GM13976 (cell line): ENCODE results near the gene POLE.

Experiments used
- DNase-seq: peaks from one replicate; pipeline ENCODE4 v3.0.0; 2012; ENCODE audit warnings: low spot score
- in situ Hi-C: fragments of 300-500 bp; cut with MboI; formaldehyde crosslinking; loops from one replicate; pipeline ENCODE4 v1.12.0; 2022; ENCODE audit warnings: low sequenced_read_pairs, mixed read lengths, inconsistent platforms; ENCODE audit not compliant: unreplicated experiment
- TF ChIP-seq, protein P1 (sequence below): IDR thresholded peaks from 2 replicates; pipeline ENCODE4 v1.5.1; 2012; ENCODE audit warnings: borderline replicate concordance, mild to moderate bottlenecking; ENCODE audit not compliant: insufficient read depth; ENCODE audit errors: extremely low read depth, missing control alignments, control extremely low read depth

POLE gene

DNA sequence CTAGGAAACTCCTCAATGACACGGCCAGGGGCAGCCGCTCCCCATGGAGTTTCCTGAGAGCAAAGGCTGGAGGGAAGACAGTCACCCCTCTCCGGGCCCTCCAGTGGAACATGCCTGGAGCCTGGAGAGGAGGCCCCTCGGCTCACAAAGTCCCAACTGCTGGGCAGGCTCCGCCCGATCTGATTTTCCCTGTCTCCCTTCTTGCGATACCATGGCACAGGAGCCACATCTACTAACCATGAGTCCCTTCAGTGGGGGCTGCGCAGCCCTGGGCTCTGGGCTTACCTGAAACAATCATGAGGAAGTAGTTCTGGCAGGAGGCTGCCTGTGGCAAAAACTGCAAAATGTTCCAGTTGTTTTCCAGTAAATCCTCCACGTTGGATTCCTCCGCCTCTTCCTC, 53.2 kb downstream of the POLE start:
- TF ChIP-seq, protein P1, sequence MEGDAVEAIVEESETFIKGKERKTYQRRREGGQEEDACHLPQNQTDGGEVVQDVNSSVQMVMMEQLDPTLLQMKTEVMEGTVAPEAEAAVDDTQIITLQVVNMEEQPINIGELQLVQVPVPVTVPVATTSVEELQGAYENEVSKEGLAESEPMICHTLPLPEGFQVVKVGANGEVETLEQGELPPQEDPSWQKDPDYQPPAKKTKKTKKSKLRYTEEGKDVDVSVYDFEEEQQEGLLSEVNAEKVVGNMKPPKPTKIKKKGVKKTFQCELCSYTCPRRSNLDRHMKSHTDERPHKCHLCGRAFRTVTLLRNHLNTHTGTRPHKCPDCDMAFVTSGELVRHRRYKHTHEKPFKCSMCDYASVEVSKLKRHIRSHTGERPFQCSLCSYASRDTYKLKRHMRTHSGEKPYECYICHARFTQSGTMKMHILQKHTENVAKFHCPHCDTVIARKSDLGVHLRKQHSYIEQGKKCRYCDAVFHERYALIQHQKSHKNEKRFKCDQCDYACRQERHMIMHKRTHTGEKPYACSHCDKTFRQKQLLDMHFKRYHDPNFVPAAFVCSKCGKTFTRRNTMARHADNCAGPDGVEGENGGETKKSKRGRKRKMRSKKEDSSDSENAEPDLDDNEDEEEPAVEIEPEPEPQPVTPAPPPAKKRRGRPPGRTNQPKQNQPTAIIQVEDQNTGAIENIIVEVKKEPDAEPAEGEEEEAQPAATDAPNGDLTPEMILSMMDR: no peak
- no peak for DNase-seq
- in situ Hi-C loops: no loop called here

DNA sequence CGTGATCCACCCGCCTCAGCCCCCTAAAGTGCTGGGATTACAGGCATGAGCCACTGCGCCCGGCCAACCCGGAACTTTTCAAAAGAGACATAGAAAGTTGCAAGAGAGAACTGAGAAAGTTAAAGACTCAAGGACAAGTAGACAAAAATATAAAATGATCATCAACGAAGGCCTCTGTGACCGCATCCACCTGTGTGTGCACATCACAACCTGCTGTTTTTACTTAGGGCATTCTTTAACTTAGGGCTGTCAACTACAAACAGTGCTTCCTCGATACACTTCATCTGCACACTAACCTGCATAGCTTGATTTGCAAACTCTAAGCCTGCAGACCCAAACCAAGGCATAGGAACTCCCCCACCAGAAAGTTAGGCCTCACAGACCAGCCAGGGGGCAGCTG, 53.7 kb downstream of the POLE start:
- TF ChIP-seq, protein P1: no peak
- DNase-seq: no peak
- in situ Hi-C loops: no loop called here

DNA sequence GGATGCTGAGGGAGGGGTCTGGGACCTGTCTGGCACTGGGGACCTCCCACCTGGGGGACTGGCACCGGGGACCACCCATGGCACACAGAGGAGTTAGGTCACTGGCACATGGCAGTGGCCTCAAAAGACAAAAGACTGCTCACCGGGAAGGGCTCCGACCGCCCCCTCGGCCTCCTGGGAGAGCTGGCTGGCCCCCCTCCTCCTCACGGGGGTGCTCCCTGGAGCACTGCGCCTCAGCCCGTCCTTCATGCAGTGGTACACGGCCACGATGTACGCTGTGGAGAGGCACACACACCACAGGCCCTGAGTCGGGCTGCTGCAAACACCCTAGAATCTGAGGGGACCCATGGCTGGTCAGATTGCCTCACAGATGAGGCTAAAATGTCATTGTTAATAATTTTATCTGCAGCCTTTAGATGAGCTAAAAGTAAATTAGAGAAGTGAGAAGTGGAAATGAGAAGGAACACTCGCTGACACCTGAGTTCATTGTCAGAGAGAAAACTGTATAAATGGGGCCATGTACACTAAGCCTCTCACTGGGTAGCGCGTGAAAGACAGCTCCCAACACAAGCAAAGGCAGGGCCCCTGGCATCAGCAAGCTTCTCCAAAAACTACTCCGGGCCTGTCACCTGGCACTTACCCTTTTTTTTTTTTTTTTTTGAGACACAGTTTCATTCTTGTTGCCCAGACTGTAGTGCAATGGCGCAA, 54.5 kb downstream of the POLE start:
- TF ChIP-seq, protein P1: no peak
- DNase-seq: no peak
- in situ Hi-C loops: no loop called here

DNA sequence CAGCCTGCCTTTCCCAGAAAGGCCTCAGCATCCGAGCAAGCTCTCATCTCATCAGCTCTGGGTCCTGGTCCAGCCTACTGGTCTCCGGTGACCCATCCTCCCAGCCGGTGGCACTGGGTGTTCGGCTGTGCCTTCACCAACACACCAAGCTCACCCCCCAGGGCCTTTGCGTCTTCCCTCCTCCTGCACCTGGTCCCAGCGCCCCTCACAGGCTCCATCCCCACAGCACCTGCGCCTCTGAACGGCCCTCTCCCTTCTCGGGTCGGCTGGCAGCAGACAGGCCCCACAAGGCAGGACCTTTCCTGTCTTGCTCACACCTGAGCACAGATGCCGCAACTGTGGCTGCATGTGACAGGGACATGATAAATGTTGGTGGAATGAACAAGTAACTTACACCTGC, 55.5 kb downstream of the POLE start:
- TF ChIP-seq, protein P1: no peak
- DNase-seq: no peak
- in situ Hi-C loops: no loop called here

DNA sequence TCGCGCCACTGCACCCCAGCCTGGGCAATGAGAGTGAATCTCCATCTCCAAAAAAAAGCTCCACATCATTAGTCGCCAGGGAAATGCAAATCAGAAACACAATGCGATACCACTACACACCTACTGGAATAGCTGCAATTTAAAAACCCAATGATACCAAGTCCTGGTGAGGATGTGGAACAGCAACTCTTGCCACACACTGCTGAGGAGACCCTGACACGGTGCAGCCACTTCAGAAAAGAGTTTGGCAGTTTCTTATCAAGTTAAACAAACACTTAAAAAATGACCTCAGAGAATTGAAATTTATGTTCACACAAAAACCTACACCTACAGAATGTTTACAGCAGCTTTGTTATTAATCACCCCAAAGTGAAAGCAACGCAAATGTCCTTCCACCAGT, 56.5 kb downstream of the POLE start:
- DNase-seq: no peak
- TF ChIP-seq, protein P1: no peak
- in situ Hi-C loops: no loop called here

DNA sequence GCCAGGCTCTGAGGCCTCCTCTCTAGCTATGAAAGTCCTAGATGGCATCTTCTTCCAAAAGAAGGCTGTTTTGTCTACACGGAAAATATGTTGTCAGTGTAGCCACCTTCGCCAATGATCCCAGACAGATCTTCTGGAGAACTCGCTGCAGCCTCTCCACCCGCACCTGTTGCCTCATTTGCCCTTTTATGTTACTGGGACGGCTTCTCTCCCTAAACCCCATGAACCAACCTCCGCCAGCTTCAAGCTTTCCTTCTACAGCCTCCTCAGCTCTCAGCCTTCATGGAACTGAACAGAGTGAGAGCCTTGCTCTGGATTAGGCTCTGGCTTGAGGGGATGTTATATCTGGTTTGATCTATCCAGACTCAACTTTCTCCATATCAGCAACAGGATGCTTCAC, 57.8 kb downstream of the POLE start:
- TF ChIP-seq, protein P1: no peak
- in situ Hi-C loops: no loop called here
- no peak for DNase-seq
